ENCODE measurements around the gene SCYL1.

Gene SCYL1

DNA sequence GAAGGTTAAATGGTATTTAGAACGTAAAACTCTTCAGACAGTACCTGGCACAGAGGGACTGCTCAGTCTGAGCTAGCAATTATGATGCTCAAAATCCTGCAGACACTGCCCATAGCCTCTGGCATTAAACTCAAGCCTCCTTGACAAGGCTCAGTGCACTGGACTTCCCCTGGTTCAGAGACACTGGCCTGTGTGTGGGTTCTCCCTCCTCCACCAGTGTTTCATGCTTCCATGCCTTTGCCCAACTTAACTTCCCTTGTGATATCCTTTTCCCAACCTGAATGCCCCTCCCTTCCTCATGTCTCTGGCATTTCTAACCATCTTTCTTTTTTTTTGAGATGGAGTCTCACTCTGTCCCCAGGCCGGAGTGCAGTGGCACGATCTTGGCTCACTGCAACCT, 24.2 kb downstream of the SCYL1 start:
- DNase-seq (ENCODE audit: extremely low spot score, insufficient read length, low read depth) (no peak), FAIRE-seq (no peak)

DNA sequence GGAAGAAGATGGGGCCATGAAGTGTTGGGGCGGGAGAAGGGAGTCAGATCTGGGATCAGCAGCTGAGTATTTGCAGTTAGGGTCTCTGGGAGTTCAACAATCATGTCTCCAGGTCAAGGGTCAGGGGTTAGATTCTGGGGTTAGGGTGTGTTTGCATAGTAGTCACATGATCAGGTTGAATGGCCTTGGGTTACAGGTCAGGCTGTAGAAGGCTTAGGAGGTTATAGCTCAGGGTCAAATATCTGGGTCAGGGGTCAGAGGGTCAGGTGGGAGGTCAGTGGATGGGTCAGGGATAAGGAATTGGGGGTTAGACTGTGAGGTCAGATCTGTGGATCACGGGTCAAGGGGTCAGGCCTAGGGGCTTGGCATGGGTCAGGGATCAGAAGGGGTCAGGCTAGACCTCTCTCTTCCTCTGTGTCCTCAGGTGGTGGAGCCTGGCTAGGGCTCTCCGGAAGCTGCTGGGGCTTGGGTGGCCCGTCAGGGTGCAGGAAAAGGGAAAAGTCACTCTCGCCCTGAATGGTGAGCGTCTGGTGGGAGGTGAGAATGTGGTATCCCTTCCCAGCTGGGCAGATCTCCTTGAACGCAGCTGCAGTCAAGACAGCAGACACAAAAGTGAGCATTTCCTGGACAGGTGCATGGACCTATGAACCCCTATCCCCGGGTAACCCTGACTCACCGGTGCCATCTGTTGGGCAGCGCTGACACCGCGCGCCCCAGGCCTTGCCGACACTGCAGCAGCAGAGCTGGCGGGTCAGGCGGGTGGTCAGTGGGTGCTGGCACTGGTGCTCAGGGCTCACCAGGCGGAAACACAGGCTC, 26.9 kb downstream of the SCYL1 start:
- FAIRE-seq, result peak; percentile 80
- DNase-seq (ENCODE audit: extremely low spot score, insufficient read length, low read depth), result peak; percentile 55

DNA sequence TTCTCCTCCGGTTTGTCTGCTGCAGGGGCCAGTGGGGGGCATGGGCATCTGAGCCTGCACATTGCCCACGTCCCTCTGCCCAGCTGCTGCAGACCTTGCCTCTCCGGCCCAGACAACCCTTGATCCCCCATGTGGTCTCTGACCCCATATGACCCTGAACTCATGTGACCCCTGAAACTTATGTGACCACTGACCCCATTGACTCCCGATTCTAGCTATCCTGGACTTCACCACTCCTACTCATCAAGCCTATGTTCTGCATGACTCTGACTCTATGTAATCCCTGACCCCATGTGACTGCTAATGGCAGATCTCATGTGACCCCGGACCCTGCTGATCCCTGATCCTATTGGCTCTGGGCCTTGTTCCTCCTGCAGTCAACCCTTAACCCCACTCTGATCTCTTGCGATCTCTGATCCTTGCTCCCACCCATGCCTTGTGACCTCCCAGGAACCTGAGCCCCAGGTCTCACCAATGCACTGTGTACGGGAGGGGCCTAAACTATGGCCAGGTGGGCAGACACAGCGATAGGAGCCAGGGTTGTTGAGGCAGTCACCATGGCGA, 27.6 kb downstream of the SCYL1 start:
- DNase-seq (ENCODE audit: extremely low spot score, insufficient read length, low read depth) (no peak), FAIRE-seq (no peak)

DNA sequence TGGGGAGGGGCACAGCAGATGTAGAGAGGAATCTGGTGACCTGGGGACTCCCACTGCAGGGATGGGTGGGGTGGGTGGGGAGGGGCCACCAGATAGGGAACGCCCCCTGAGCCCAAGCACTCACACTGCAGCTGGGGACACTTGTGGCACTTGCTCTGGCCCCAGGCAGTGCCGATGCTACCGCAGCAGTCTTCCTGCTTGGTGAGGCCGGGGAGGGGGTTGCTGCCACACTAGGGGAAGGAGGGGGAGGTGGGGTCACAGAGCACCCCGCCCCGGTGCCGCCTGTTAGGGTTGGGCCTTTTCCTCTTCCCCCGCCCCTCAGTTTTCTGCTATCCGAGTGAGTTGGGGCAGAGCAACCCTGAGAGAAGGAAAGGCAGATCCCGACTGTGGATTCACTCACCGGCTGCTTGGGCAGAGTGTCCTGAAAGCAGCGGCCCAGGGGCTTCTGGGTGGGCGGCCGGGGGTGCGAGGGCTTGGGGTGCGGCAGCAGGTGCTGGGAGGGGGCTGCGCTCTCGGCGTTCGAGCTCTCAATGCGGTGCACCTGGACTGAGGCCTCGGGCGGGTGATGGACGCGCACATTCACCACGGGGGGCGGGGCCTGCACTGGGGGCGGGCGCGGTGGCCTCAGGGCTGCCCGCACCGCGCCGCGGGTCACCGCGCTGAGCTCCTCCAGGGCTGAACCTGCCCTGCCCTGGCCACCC, 28.6 kb downstream of the SCYL1 start:
- DNase-seq (ENCODE audit: extremely low spot score, insufficient read length, low read depth) (no peak), FAIRE-seq (no peak)

DNA sequence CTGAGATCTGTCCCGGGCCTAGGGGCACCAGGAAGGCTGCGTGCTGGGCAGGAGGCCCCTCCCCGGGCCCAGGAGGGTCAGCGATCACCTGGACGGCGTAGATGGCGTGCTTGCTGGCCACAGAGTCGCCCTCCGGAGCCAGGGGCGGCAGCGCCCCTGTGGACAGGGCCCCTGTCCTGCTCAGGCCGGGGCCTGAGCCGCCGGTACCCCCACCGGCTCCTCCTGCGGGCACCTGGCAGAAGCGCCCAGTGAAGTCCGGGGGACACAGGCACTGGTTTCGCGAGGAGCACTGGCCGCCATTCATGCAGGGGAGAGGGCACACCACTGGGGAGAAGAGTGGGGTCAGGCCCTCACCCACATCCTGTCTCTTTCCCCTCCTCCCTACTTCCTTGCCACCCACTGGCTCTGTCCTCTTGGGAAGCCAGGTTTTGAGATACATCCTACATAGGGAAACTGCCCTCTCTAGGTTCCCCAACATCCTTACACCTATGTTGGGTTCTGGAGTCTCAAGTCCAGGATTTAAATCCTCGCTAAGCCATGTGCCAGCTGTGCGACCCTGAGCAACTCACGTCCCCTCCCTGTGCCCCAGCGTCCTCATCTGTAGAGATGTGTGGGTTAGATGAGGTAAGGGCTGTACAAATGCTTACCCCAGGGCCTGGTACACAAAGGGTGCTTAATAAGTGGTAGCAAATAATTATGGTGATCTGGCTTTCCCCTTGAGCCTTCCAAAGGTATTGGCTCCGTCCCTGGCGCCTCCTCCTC, 29.4 kb downstream of the SCYL1 start:
- FAIRE-seq (no peak), DNase-seq (ENCODE audit: extremely low spot score, insufficient read length, low read depth) (no peak)

DNA sequence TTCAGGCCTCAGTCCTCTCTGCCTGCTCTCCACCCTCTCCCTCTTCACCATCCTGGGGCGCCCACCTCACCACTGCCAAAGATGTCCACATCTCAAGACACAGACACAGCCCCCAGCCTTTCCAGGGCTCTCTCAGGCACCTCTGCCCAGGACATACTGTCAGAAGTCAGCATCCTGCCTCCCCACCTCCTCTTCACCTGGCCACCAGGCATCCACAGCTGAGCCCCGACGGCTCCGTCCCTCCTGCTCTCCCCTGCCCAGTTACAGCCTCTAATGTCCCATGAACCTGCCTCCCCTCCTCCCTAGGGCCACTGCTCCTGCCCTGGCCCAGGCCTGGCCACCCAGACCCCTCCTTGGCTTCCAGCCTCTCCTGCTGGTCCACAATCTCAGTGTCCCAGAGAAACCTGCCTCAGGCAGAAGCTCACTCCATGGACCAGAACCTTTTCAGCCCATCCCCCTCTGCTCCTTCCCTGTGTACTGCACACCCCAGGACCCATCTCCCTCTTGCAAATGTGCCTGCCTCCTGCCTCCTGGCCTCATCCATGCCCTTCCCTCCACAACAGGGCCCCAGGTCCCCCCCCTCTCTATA, 30.1 kb downstream of the SCYL1 start:
- FAIRE-seq, result no peak
- DNase-seq (ENCODE audit: extremely low spot score, insufficient read length, low read depth), result no peak

DNA sequence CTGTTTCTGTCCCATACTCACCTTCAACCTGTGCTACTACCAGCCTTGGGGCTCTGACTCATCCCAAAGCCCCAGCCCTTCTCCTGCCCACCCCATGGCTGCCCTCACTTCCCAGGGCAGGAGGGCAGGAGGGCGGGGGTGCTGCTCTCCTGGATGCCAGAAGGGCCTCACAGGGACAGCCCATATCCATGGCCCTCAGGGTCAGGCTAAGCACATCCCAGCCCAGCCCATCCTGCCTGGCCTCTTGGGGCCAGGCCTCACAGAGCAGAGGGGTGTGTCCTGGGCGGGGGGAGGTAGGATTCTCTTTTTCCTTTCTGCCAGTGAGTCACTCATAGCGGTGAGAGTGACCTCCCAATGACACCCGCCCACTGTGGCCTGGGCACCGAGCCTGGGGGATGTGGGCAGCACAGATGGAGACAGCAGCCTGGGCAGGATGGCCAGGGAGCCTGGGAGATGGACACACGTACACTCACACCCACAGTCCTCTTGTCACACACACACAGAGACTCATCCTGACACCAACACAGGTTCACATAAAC, 30.9 kb downstream of the SCYL1 start:
- FAIRE-seq (no peak), DNase-seq (ENCODE audit: extremely low spot score, insufficient read length, low read depth) (no peak)

DNA sequence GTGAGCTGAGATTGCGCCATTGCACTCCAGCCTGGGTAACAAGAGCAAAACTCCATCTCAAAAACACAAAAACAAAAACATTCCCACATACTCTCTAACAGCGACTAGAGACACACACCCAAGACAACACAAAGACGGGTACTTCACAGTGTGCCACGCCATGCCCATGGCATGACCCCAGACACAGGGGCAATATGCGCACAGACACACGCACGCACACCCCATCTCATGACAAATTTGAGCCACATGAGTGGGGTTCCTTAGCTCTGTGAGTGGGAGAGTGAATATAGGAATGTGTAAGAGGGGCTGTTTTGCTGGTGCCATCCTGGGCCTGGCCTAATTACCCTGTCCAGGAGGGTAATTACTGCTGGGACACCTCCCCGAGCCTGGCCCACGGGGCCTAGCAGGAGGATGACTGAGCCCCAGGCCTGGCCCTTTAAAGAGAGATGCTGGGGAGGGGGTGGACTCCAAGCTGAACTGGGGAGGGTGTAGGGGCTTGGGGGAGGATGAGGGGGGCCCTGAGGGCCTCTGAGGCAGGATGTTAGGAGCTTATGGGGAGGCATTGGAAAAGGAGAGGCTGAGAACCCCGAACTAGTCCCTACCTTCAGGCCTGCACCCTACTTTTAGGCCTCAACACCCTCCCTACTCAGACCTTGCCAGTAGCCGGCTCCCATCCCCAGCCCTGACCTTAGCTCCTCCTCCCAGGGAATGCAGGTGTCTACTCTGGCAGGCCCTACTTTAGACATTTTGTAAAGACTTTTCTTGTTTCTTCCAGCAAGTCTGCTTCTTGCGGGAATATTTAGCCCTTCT, 31.8 kb downstream of the SCYL1 start:
- FAIRE-seq (no peak), DNase-seq (ENCODE audit: extremely low spot score, insufficient read length, low read depth) (no peak)

DNA sequence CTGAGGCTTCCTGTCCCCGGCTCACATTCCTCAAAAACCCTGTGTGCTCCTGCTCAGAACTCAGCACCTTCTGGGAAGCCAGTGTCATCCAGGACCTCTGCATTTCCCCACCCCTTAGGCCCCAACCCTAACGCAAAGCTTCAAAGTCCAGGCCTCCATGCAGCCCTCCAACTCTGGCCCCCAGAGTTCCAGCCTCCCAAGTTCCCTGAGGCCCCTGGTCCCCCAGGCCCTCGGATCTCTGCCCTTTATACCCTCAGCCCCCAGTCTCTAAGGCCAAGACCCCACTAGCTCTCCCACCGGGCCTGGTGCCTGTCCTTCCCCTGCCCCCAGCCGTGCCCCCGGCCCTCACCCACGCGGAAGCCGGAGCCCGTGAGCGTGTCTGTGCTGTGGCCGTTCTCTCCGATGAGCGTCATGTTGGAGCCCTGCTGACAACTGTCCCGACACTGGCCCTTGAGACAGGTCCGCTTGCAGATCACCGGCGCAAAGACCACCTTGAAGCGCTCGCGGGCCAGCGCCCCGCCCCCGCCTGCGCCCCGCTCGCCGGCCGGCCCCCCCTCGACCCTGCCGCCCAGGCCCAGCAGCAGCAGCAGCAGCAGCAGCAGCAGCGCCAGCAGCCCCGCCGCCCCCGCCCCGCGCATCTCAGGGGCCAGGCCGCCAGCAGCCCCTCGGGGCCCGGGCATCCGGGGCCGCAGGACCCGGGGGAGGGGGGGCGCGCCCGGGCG, 32.6 kb downstream of the SCYL1 start:
- FAIRE-seq (no peak), DNase-seq (ENCODE audit: extremely low spot score, insufficient read length, low read depth) (no peak)

DNA sequence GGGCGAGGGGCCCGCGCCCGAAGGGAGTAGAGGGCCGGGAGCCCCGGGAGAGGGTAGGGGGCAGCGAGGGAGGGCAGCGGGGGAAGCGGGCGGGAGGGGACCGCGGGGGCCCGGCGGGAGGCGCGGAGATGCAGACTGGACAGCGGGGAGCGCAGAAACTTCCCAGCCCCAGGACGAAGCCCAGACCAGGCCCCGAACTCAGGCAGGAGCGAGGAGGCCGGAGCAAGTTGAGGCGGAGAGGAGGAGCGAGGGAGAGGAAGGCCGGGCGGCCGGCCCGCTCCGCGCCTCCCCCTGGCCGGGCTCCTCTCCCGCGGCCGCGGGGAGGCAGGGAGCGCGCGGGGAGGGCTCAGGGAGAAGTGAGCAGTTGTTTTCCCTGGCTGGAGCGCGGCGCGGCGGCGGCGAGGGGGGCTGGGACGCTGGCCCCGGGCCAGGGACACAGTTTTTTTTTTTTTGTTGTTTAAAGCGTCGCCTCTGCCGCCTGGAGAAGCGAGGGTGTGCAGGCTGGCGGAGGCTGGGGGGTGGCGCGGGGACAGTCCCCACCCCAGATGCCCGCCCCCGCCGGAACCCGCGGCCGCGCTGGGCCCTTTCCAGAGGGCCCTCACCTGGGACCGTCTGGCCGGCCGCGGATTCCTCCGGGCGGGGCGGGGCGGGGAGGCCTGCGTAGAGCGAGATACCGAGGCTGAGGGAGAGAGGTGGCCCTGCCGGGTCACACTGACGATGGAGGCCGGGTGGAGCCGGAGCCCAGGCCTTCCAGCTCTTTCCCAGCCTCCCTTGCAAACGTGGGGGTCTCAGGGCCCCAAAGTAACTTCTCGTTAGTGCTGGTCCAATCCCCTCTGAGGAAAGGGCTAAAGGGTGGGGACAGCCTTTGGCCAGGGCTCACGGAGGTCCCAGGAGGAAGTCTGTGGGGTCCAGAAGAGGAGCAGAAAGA, 33.4 kb downstream of the SCYL1 start, which contains the start of gene LTBP3:
LTBP3 (minus strand) TSS at position 358 of the 928 bp plus-strand sequence. CDS start 400 bp downstream, outside the sequence.
- no peak for DNase-seq (ENCODE audit: extremely low spot score, insufficient read length, low read depth)
- no peak for FAIRE-seq

DNA sequence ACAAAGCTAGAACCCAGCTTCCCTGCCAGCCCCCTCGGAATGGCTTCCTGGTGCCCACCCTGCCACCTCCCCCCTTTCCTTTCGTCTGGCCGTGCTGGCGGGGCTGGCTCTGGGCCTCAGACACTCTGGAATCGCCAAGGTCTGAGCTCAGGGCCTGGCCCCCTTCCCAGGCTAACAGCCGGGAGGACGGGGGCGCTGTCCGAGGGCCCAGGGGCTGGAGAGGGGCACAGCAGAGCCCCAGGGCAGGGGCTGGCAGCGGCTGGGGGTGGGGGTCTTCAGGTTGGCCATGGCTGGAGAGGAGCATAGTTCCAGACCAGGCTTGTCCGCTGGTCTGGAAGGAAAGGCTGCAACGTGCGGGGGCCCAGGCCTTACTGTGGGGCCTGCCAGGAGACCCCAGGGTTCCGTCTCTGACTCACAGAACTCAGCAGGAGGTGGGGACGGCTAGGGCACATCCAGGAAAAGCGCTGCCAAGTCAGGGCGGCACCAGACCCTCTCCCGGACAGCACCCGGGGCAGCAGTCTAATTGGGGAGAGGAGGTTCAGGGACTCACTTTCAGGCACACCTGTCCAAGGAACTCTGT, 34.1 kb downstream of the SCYL1 start:
- DNase-seq (ENCODE audit: extremely low spot score, insufficient read length, low read depth), result no peak
- FAIRE-seq, result no peak

DNA sequence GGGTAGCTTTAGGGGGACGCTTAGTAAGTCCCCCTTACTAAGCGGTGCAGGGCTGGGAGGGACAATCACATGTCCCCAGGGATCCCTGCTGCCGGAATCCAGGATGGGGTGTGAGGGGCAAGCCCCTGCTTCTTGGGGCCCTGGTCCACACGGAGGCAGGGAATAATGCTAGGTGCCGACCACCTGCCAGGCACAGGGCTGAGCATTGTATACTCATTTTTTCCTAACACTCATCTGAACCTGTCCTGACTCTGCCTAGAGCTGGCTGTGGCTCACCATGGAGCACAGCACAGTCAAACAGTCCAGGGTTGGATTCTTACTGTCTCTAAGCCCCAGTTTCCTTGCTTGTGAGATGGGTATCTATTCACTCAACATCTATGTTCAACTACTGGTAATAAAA, 34.7 kb downstream of the SCYL1 start:
- FAIRE-seq (no peak), DNase-seq (ENCODE audit: extremely low spot score, insufficient read length, low read depth) (no peak)

DNA sequence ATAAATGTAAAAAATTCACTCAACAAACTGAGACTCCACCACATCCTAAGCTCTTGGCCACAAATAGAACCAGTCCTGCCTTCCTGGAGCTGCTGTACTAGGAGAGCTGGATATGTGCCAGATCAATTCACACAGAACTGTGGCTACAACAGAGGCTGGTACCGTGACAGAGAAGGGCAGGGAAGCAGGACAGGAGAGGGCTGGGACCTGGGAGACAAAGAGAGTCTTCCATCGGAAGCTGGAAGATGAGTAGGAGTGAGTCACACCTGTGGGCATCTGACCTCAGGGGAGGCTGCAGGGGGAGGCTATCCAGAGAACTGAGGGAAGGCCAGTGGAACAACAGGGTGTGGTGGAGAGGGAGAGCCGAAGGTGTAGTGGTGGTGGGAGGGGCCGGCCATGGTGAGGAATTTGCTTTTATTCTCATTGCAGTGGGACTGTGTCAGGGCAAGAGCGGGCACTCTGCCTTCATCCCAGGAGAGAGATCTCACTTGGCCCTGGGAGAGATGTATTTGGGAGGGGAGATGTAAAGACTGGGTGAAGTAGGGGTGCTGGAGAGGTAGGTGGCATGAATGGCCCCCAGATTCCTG, 35.2 kb downstream of the SCYL1 start:
- no peak for DNase-seq (ENCODE audit: extremely low spot score, insufficient read length, low read depth)
- FAIRE-seq, result no peak

DNA sequence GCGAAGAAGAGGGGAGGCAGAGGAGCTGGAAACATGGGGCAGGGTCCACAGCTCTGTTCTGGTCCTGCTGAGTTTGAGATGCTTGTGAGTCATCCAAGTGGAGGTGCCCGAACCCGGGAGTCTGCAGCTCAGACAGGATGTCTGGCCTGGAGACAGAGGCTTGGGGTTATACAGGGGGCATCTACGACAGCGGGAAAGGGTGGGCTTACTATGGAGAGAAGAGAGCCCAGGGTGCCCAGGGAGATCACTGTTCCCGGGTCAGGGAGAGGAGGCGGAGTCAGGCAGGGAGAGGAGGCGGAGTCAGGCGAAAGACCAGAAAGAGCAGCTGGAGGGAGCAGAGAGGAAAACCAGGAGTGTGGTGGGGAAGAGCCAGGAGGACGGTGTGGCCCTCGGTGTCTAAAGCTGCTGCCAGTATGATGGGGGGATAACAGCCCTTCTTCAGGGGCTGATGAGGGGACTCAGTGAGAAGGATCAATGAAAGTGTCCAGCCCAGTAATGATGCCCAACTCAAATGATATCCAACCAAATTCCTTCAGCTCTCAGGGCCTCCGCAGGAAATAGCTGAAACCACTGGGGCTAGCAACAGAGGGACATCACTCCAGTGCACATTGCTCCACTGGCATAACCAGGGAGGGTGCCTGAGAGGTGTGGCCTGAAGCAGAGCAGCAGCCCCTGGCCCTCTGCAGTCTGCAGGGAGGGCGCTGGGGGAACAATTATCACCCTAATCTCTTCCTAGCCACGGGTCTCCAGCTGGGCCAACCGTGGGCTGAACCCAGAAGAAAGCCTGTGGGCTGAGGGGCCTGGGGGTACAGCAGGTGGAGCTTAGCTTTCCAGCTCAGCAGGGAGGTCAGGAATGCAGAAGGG, 35.9 kb downstream of the SCYL1 start:
- no peak for DNase-seq (ENCODE audit: extremely low spot score, insufficient read length, low read depth)
- no peak for FAIRE-seq

DNA sequence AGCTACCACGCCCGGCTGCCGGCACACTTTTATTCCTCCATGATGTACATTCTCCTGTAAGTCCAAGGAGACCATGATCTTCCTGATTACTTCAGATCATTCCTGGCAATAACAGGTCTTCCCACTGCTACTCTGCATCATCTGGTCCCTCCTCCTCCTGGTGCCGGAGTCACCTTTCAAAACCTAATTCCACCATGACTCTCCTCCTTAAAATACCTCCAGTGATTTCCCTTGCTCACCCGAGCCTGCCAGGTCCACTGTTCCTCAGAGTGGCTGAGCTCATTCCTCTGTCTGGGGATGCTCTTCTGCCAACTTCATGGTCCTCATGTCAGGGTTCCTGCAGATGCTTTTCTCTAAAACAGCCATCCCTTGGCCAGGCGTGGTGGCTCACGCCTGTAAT, 37.1 kb downstream of the SCYL1 start:
- DNase-seq (ENCODE audit: extremely low spot score, insufficient read length, low read depth) (no peak), FAIRE-seq (no peak)

DNA sequence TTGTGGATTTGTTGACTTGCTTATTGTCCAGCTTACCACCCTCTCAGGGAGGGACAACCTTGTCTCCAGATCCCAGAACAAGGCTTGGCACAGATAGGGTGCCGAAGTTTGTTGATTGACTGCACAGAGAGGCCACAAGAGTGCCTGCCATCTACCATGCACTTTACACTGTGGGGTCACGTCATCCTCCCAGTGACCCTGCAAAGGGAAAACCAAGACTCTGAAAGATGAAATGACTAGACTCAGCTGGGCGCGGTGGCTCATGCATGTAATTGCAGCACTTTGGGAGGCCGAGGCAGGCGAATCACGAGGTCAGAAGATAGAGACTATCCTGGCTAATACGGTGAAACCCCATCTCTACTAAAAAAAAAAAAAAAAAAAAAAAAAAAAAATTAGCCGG, 37.9 kb downstream of the SCYL1 start:
- FAIRE-seq (no peak), DNase-seq (ENCODE audit: extremely low spot score, insufficient read length, low read depth) (no peak)
